ENCODE data around the gene TMTC4.
A peak's percentile ranks its signal among the peaks of the same experiment; 100 is the strongest.
"Not testable (repeated sequence)": the region's sequence is repeated elsewhere in the genome, so short reads cannot be mapped to it uniquely, and the experiment has no call there.

The TMTC4 gene

GRCh38 chr13:100674572-100674871, at the start of gene TMTC4:
Gene TMTC4 (minus strand): TSS chr13:100674795. CDS start chr13:100670362, 4,433 bp downstream.
- no peak for DNase-seq (ENCODE audit: low read depth)

GRCh38 chr13:100722517-100722916, 47.9 kb upstream of the TMTC4 start:
- no peak for DNase-seq (ENCODE audit: low read depth)

DNA sequence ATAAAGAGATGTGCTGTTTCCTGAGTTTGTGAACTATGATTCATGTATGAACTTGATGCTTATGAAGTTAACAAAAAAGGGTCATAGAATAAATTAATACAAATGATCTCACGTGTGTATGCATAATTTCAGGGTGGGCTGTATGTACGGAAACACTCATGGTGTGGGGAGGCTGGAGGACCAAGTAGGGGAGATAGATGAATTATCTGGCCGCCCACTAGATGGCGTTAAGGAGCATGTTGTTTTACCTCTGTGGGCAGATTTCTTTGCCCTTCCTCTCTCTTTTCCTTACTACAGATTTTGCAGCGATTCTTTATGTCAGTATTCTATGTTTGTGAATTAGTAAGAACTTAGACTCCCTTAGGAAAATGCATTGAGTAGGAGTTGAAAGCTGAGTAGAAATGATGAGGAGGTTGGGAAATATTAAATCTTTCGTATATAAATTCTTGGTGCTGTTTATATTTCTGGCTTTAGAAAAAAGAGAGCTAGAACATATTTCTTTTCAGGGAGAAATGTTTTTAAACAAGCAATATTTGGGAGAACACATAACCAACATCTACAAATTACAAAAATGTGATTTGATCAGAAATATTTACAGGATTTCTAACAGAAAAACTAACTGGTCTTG, 47.4 kb upstream of the TMTC4 start:
- DNase-seq (ENCODE audit: low read depth): peak; percentile 27

- DNase-seq (ENCODE audit: low read depth): no peak
These were observed 41.0 kb upstream of the TMTC4 start for GRCh38 chr13:100715604-100716003.

DNA sequence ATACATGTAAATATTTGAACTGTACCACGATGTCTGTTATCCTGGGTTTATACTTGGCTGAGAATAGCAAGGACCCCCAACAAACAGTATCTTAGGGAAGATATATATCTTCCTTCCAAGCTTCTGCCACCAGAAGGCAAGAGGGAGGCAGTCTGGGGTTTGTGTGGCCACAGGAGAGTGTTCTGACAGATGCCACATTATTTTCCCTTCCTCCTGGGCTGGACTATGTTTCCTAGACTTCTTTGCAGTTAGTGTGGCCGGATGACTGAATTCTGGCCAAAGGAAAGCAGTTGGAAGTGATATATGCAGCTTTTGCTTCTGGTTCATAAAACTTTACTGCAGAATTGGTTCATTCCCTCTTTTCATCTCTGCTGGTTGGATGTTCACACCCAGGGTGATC, 39.9 kb upstream of the TMTC4 start:
- DNase-seq (ENCODE audit: low read depth): no peak

GRCh38 chr13:100710176-100710575, 35.6 kb upstream of the TMTC4 start:
- no peak for DNase-seq (ENCODE audit: low read depth)

GRCh38 chr13:100707818-100708740, 33.5 kb upstream of the TMTC4 start:
- peak; percentile 76 for DNase-seq (ENCODE audit: low read depth)

- not testable (repeated sequence) for DNase-seq (ENCODE audit: low read depth)
These were observed 23.7 kb upstream of the TMTC4 start for GRCh38 chr13:100698331-100698730.

GRCh38 chr13:100695509-100695773, 20.8 kb upstream of the TMTC4 start:
- no peak for DNase-seq (ENCODE audit: low read depth)

DNA sequence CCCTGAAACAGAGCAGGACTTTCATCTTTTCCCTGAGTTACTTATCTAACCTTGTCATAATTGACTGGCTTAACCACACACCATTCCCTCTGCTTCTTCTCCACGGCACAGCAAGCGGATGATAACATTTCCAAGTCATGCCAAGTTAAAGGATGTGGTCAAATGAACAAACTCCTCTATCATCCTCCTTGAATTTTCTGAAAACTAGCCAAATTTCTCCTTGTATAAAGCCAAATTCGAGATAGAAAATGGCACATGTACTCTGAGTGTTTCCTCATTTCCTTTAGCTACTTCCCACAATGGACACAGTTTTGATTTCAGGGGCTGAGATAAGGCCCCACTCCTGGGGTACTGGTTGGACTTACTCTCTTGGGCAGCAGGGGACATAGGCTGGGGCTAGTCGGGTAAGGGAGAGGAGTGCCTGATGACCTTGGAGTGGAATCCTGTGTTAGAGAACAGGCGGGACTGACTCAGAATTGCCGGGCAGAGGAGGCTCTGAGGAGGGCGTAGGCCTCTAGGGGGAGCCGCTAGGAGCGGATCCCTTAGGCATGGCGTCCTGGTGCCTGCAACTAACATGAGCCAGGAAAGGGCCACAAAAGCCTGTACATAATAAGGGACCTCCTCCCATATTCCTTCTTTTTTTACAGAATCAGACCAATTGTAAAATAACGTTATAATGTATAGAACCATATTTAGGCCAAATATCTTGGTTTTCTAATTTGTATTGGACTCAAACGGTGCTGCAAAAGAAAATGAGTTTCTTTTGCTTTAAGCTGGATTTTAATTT, 20.3 kb upstream of the TMTC4 start:
- no peak for DNase-seq (ENCODE audit: low read depth)

GRCh38 chr13:100689191-100689590, 14.6 kb upstream of the TMTC4 start:
- no peak for DNase-seq (ENCODE audit: low read depth)

GRCh38 chr13:100680131-100680530, 5.5 kb upstream of the TMTC4 start:
- DNase-seq (ENCODE audit: low read depth): no peak

- DNase-seq (ENCODE audit: low read depth): not testable (repeated sequence)
These were observed 2.5 kb upstream of the TMTC4 start for GRCh38 chr13:100677128-100677527.

DNA sequence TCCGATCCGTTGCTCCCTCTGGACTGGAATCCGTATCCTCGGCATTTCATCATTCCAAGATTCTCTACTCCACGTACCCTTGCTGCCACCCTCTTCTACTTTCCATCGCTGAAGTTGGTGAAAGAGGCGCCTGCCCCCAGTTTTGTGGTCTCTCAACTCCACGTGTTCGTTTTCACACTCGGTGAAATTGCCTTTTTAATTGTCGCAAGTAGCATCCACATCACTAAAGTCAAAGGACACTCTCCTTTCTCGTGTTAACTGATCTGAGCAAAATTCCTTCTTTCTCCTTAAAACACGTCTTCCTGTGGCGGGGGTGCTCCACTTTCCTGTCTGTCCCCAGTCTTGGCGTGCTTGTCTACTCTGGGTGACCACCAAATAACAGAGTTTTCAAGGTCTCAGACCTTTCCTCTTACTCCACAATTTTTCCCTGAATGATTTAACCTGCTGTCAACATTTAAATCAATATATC, 1.1 kb upstream of the TMTC4 start:
- no peak for DNase-seq (ENCODE audit: low read depth)

GRCh38 chr13:100674872-100675660, 471 bp upstream of the TMTC4 start:
- DNase-seq (ENCODE audit: low read depth): peak; percentile 96

- DNase-seq (ENCODE audit: low read depth): no peak
These were observed 653 bp downstream of the TMTC4 start for GRCh38 chr13:100673713-100674571.

- DNase-seq (ENCODE audit: low read depth): no peak
These were observed 1.3 kb downstream of the TMTC4 start for GRCh38 chr13:100673376-100673712.

- DNase-seq (ENCODE audit: low read depth): no peak
These were observed 3.0 kb downstream of the TMTC4 start for GRCh38 chr13:100671389-100672182.

DNA sequence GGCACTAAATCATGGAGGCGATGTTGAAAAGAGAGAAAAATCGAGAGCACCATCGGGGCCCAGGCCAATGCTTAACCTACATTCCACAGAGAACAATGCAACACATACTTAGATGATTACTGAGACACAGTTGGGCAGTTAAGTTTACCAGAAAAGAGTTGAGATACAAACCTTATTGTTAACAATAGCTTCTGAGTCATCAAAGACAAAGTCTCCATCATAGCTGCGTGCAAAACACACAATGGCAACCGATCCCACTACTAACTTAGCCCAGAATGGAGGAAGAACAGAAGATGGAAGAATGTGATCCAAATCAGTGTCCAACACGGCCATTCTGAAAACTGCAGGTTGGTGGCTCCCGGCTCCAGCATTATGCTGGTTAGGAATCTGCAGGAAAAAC, 6.2 kb downstream of the TMTC4 start:
- no peak for DNase-seq (ENCODE audit: low read depth)

DNA sequence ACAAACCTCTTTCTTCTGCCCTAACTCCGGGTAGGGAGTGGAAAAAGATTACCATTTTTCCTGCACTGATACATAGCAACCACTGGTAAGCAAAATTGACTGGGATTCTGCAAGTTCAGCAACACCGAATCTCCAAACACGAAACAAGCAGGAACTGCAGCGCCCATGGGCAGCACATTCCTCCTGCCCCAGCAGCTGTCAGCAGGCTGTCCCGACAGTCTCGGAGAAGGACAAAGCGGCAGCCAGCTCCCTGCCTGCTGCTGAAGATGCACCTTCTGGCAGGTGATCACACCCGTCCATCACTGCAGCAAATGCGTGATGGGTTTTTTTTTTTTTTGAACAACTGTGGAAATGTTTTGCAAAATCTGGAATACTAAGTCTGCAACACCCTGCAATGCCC, 6.7 kb downstream of the TMTC4 start:
- no peak for DNase-seq (ENCODE audit: low read depth)
